ENCODE measurements around the gene EBLN2.

The EBLN2 gene

GRCh38 chr3:73043414-73043813 is 18.0 kb upstream of the EBLN2 start:
- no peak overlapping the region for H3K4me3 ChIP-seq (ENCODE audit: low read depth, low read length)
- TF ChIP-seq, protein P1, sequence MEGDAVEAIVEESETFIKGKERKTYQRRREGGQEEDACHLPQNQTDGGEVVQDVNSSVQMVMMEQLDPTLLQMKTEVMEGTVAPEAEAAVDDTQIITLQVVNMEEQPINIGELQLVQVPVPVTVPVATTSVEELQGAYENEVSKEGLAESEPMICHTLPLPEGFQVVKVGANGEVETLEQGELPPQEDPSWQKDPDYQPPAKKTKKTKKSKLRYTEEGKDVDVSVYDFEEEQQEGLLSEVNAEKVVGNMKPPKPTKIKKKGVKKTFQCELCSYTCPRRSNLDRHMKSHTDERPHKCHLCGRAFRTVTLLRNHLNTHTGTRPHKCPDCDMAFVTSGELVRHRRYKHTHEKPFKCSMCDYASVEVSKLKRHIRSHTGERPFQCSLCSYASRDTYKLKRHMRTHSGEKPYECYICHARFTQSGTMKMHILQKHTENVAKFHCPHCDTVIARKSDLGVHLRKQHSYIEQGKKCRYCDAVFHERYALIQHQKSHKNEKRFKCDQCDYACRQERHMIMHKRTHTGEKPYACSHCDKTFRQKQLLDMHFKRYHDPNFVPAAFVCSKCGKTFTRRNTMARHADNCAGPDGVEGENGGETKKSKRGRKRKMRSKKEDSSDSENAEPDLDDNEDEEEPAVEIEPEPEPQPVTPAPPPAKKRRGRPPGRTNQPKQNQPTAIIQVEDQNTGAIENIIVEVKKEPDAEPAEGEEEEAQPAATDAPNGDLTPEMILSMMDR (IDR thresholded peaks at IDR 0.05; ENCODE audit: borderline replicate concordance, insufficient read depth, low read depth, low read length), result no peak

DNA sequence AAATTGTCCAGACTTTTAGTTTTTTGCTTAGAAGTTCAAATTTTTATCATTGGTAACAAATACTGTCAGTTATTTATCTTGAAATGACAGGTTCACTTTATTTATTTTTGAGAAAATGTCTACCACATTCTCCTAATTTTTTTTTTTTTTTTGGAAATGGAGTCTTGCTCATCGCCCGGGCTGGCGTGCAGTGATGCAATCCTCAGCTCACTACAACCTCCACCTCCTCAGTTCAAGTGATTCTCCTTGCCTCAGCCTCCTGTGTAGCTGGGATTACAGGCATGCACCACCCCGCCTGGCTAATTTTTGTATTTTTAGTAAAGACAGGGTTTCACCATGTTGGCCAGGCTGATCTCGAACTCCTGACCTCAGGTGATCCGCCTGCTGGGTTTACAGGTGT is 16.1 kb upstream of the EBLN2 start:
- no peak overlapping the region for H3K4me3 ChIP-seq (ENCODE audit: low read depth, low read length)
- TF ChIP-seq, protein P1 (IDR thresholded peaks at IDR 0.05; ENCODE audit: borderline replicate concordance, insufficient read depth, low read depth, low read length), result no peak

- H3K4me3 ChIP-seq (ENCODE audit: low read depth, low read length), result no peak overlapping the region
- TF ChIP-seq, protein P1 (IDR thresholded peaks at IDR 0.05; ENCODE audit: borderline replicate concordance, insufficient read depth, low read depth, low read length), result no peak
These were observed 15.3 kb upstream of the EBLN2 start for GRCh38 chr3:73046195-73046594.

GRCh38 chr3:73049319-73049718 is 12.1 kb upstream of the EBLN2 start:
- no peak overlapping the region for H3K4me3 ChIP-seq (ENCODE audit: low read depth, low read length)
- TF ChIP-seq, protein P1 (IDR thresholded peaks at IDR 0.05; ENCODE audit: borderline replicate concordance, insufficient read depth, low read depth, low read length), result no peak

- no peak overlapping the region for H3K4me3 ChIP-seq (ENCODE audit: low read depth, low read length)
- TF ChIP-seq, protein P1 (IDR thresholded peaks at IDR 0.05; ENCODE audit: borderline replicate concordance, insufficient read depth, low read depth, low read length), result no peak
These were observed 8.6 kb upstream of the EBLN2 start for GRCh38 chr3:73052857-73053256.

GRCh38 chr3:73055583-73055982 is 5.9 kb upstream of the EBLN2 start:
- H3K4me3 ChIP-seq (ENCODE audit: low read depth, low read length), result no peak overlapping the region
- TF ChIP-seq, protein P1 (IDR thresholded peaks at IDR 0.05; ENCODE audit: borderline replicate concordance, insufficient read depth, low read depth, low read length), result no peak

DNA sequence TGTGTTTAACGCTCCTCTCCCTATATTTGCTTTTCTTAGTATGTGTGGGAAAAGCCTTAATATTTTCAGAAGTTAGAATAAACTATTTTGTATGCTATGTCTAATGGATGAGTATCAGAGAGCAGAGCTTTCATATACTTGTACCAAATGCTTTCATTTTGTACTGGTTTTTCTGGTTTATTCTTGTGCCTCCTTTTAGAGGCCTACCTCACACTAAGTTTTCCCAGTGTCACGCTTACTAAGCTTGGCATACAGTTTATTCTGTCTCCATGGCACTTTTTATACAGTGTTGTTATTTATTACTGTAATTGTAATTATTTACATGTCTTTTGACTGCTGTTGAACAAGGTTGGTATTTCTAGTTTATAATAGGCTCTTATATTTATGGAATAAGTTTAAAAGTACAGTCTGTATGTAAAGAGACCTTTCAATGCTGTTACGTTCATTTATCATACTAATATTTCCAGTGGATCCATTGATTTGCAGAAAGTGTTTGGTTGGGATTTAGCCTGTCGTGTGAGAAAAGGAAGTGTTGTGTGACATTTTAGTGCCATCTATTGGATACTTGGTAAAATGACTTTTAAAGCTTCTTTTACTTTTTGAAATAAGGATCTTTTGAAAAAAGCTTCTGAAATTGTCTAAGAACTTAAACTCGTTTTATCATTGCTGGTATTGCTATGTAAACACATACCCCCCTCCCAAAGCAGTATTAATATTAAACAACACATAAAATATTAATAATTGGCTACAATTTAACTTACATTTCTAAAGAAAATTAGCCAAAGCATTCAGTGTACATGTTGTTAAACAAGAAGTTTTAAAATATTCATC is 5.2 kb upstream of the EBLN2 start:
- H3K4me3 ChIP-seq (ENCODE audit: low read depth, low read length), result no peak overlapping the region
- TF ChIP-seq, protein P1 (IDR thresholded peaks at IDR 0.05; ENCODE audit: borderline replicate concordance, insufficient read depth, low read depth, low read length), result no peak
